ENCODE data around the gene POLR1A.

GRCh38 chr2:86094229-86094628 is 11.5 kb downstream of the POLR1A start:
- no peak for TF ChIP-seq CTCF (IDR thresholded peaks at IDR 0.05)
- TF ChIP-seq POLR2A (IDR thresholded peaks at IDR 0.05): no peak
- no peak for TF ChIP-seq POLR2AphosphoS5 (IDR thresholded peaks at IDR 0.05)
